ENCODE data around the gene DISP3.

GRCh38 chr1:11456965-11457364, 22.0 kb upstream of the DISP3 start:
- no peak for TF ChIP-seq POLR2AphosphoS5 (IDR thresholded peaks at IDR 0.05; ENCODE audit: borderline replicate concordance, low read depth, low read length)
- no peak for TF ChIP-seq EZH2 (IDR thresholded peaks at IDR 0.05)
- TF ChIP-seq FOXP2 (optimal IDR thresholded peaks at IDR 0.05; ENCODE audit: control extremely low read depth, extremely low read length, insufficient read depth): no peak

Data from SK-N-MC (cell line).